ENCODE measurements around the gene CD200R1. TPM values are rescaled to one million over a fixed set of nuclear protein-coding genes. Genes with fewer than 3 reads are reported as not detected.

CD200R1 gene
- total and polyA plus RNA-seq, 2 donors (not counting 1 experiment from before 2014, with no cell fraction given): 0.17 to 1.1 TPM

DNA sequence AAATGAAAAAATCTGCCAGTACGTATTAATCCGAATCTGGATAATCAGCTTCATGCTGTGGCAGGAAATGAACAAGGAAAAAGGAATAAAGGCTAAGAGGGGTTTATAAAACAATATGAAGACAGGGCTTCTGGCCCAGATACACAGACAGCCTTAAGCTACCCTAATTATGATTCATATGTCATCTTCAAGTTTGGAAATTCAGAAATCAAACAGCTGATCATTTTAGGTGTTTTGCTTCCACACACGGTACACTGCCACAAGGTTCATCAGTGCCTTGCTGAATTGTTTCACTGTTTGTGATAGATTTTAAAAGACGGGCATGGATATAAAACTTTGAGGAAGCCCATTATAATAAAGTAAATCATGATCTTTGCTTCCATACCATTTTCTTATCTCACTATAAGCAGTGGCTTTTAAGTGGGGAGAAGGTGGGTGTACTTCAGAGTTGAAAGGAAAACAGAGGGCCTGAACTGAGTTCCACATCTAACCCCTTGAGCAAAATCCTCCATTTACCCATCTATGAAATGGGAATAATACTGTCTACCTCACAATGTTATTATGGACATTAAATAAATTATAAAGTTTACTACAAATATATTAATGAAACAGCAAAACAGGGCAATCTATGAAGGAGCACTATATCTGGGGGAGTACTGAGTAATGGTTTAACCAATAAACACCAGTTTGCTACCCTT, 31.6 kb upstream of the CD200R1 start:
- Histone ChIP-seq H3K36me3 (ENCODE audit: control insufficient read depth, insufficient read depth, low read length) (peaks cover 5% of the 10 kb centered on the region), H3K27me3 (ENCODE audit: control insufficient read depth, insufficient read depth, low read length) (no peaks in the 10 kb centered on the region), H3K79me2 (ENCODE audit: control insufficient read depth, insufficient read depth, low read length) (peaks cover 6% of the 10 kb centered on the region), H3K4me1 (ENCODE audit: control insufficient read depth, extremely low read depth, insufficient read depth, low read length) (no peaks in the 10 kb centered on the region), H3K4me3 (replicated peaks in 1 of 4; ENCODE audit: control extremely low read depth in 1 of 4, insufficient read depth in 1 of 4, low read depth in 3 of 4, low read length in 4 of 4) (no peak overlapping the region), H3K27ac (ENCODE audit: insufficient read depth, low read length) (no peak overlapping the region), H3K9me3 (ENCODE audit: control insufficient read depth, insufficient read depth, low read depth, low read length) (no peaks in the 10 kb centered on the region), H3K9ac (ENCODE audit: insufficient read depth, low read length) (no peak overlapping the region), H2AFZ (ENCODE audit: low read length) (no peak overlapping the region), H3K4me2 (ENCODE audit: extremely low read depth, insufficient read depth, low read length) (no peak overlapping the region), H4K20me1 (ENCODE audit: control insufficient read depth, extremely low read depth, insufficient read depth, low read length) (no peaks in the 10 kb centered on the region)
- TF ChIP-seq EZH2 (IDR thresholded peaks at IDR 0.05; ENCODE audit: low read length, missing control alignments): no peak
- TF ChIP-seq, protein P1, sequence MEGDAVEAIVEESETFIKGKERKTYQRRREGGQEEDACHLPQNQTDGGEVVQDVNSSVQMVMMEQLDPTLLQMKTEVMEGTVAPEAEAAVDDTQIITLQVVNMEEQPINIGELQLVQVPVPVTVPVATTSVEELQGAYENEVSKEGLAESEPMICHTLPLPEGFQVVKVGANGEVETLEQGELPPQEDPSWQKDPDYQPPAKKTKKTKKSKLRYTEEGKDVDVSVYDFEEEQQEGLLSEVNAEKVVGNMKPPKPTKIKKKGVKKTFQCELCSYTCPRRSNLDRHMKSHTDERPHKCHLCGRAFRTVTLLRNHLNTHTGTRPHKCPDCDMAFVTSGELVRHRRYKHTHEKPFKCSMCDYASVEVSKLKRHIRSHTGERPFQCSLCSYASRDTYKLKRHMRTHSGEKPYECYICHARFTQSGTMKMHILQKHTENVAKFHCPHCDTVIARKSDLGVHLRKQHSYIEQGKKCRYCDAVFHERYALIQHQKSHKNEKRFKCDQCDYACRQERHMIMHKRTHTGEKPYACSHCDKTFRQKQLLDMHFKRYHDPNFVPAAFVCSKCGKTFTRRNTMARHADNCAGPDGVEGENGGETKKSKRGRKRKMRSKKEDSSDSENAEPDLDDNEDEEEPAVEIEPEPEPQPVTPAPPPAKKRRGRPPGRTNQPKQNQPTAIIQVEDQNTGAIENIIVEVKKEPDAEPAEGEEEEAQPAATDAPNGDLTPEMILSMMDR (conservative IDR thresholded peaks at IDR 0.05 in 1 of 2, IDR thresholded peaks at IDR 0.05 in 1 of 2; ENCODE audit: low read depth in 1 of 2, low read length in 2 of 2): no peak
- no peak for DNase-seq (ENCODE audit: low read depth in 2 of 2)

DNA sequence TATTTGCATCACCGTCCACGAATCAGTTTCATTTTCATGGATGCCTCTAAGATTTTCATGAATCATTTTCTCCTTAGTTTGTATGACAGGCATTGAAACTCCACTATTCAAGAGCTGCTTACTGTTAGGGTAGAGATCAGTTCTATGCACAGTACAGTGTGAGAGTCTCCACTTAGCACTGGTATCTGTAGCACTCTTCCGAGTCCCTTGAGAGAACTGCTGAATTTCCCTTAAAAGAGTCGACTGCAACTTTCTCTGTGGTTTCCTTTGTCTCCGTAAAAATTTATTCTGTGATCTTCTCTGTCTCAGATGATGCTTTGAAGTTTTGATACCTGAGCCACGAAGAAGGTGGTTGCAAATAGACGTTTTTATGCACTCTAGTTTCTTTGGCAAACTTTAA, 30.7 kb upstream of the CD200R1 start:
- no peaks in the 10 kb centered on the region for H3K4me1 ChIP-seq (ENCODE audit: control insufficient read depth, extremely low read depth, insufficient read depth, low read length)
- H3K27me3 ChIP-seq (ENCODE audit: control insufficient read depth, insufficient read depth, low read length): no peaks in the 10 kb centered on the region
- H3K36me3 ChIP-seq (ENCODE audit: control insufficient read depth, insufficient read depth, low read length): peaks cover 5% of the 10 kb centered on the region
- H3K4me3 ChIP-seq (replicated peaks in 1 of 4; ENCODE audit: control extremely low read depth in 1 of 4, insufficient read depth in 1 of 4, low read depth in 3 of 4, low read length in 4 of 4): no peak overlapping the region
- H4K20me1 ChIP-seq (ENCODE audit: control insufficient read depth, extremely low read depth, insufficient read depth, low read length): no peaks in the 10 kb centered on the region
- H3K9me3 ChIP-seq (ENCODE audit: control insufficient read depth, insufficient read depth, low read depth, low read length): no peaks in the 10 kb centered on the region
- TF ChIP-seq EZH2 (IDR thresholded peaks at IDR 0.05; ENCODE audit: low read length, missing control alignments): no peak
- TF ChIP-seq, protein P1 (conservative IDR thresholded peaks at IDR 0.05 in 1 of 2, IDR thresholded peaks at IDR 0.05 in 1 of 2; ENCODE audit: low read depth in 1 of 2, low read length in 2 of 2): no peak
- no peak overlapping the region for H3K9ac ChIP-seq (ENCODE audit: insufficient read depth, low read length)
- H3K27ac ChIP-seq (ENCODE audit: insufficient read depth, low read length): no peak overlapping the region
- no peak overlapping the region for H2AFZ ChIP-seq (ENCODE audit: low read length)
- DNase-seq (ENCODE audit: low read depth in 2 of 2): no peak
- H3K4me2 ChIP-seq (ENCODE audit: extremely low read depth, insufficient read depth, low read length): no peak overlapping the region
- peaks cover 6% of the 10 kb centered on the region for H3K79me2 ChIP-seq (ENCODE audit: control insufficient read depth, insufficient read depth, low read length)

DNA sequence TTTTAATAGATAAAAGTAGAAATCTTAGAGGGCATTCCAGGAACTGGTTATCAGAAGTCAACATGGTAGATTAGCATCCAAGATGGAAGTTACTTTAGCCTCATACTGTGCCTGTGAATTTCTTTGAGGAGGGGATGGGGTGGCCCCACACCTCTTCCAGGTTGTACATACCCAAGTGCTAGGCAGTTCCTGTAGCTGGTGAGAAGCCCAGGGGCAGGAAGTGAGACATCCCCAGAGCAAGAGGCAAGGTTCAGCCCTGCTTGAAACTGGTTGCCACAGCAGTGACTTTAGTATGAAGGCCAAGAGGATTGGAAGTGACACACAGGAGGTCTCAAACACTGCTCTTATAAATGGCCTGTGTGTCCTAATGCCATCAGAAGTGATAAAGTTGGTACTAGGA, 27.8 kb upstream of the CD200R1 start:
- no peak overlapping the region for H3K4me3 ChIP-seq (replicated peaks in 1 of 4; ENCODE audit: control extremely low read depth in 1 of 4, insufficient read depth in 1 of 4, low read depth in 3 of 4, low read length in 4 of 4)
- H4K20me1 ChIP-seq (ENCODE audit: control insufficient read depth, extremely low read depth, insufficient read depth, low read length): no peaks in the 10 kb centered on the region
- TF ChIP-seq, protein P1 (conservative IDR thresholded peaks at IDR 0.05 in 1 of 2, IDR thresholded peaks at IDR 0.05 in 1 of 2; ENCODE audit: low read depth in 1 of 2, low read length in 2 of 2): no peak
- no peak for TF ChIP-seq EZH2 (IDR thresholded peaks at IDR 0.05; ENCODE audit: low read length, missing control alignments)
- no peaks in the 10 kb centered on the region for H3K27me3 ChIP-seq (ENCODE audit: control insufficient read depth, insufficient read depth, low read length)
- H3K4me1 ChIP-seq (ENCODE audit: control insufficient read depth, extremely low read depth, insufficient read depth, low read length): no peaks in the 10 kb centered on the region
- H3K4me2 ChIP-seq (ENCODE audit: extremely low read depth, insufficient read depth, low read length): no peak overlapping the region
- H3K27ac ChIP-seq (ENCODE audit: insufficient read depth, low read length): no peak overlapping the region
- H3K9ac ChIP-seq (ENCODE audit: insufficient read depth, low read length): no peak overlapping the region
- peaks cover 6% of the 10 kb centered on the region for H3K36me3 ChIP-seq (ENCODE audit: control insufficient read depth, insufficient read depth, low read length)
- H3K79me2 ChIP-seq (ENCODE audit: control insufficient read depth, insufficient read depth, low read length): no peaks in the 10 kb centered on the region
- no peak for DNase-seq (ENCODE audit: low read depth in 2 of 2)
- no peak overlapping the region for H2AFZ ChIP-seq (ENCODE audit: low read length)
- no peaks in the 10 kb centered on the region for H3K9me3 ChIP-seq (ENCODE audit: control insufficient read depth, insufficient read depth, low read depth, low read length)
